Sciatic nerve (tissue), 2 donors: ENCODE data around the gene RECK. TPM values are rescaled to one million over a fixed set of nuclear protein-coding genes. Genes with fewer than 3 reads are reported as not detected.
"Not testable (repeated sequence)": the region's sequence is repeated elsewhere in the genome, so short reads cannot be mapped to it uniquely, and the experiment has no call there.

Experiments used
- ATAC-seq: fragments of 200-7000 bp; cut with Tn5 transposase; one replicate; pipeline ENCODE4 v1.9.1; 2020; ENCODE audit warnings: mild to moderate bottlenecking, moderate library complexity
- DNase-seq: peaks from one replicate; pipeline ENCODE4 v3.0.0-alpha.2; 2020; ENCODE audit warnings: low spot score
- intact Hi-C: fragments of 100-400 bp; cut with DNase I; formaldehyde crosslinking; loops from one replicate; pipeline ENCODE4 v1.14.2; 2022
- total RNA-seq: library from RNA; stranded (reverse); fragmentation: NEBNext Ultra II Directional; extraction: Animal tissue kit (Norgen Biotek cat#: 25700); gene quantifications from one replicate; pipeline ENCODE4 v1.2.1, GENCODE V29; 2021
- donor health status: DM: no; HTN: no; CAD: no.
- donor health status: DM: no; HTN: no; CAD: no.

RECK gene
- total RNA-seq, 1 donor from 2014 or later: 24.0 TPM

GRCh38 chr9:36147441-36148175 is 110.9 kb downstream of the RECK start:
- no peak for ATAC-seq
- intact Hi-C loops: no loop called here
- no peak for DNase-seq

- ATAC-seq: peak; percentile 95
- intact Hi-C loops: no loop called here
- peak; percentile 97 for DNase-seq
Observed at GRCh38 chr9:36148311-36149051, 111.8 kb downstream of the RECK start.

- ATAC-seq (peak; percentile 27), DNase-seq (no peak)
- intact Hi-C loops: no loop called here
Observed at GRCh38 chr9:36149197-36149596, 112.5 kb downstream of the RECK start.

DNA sequence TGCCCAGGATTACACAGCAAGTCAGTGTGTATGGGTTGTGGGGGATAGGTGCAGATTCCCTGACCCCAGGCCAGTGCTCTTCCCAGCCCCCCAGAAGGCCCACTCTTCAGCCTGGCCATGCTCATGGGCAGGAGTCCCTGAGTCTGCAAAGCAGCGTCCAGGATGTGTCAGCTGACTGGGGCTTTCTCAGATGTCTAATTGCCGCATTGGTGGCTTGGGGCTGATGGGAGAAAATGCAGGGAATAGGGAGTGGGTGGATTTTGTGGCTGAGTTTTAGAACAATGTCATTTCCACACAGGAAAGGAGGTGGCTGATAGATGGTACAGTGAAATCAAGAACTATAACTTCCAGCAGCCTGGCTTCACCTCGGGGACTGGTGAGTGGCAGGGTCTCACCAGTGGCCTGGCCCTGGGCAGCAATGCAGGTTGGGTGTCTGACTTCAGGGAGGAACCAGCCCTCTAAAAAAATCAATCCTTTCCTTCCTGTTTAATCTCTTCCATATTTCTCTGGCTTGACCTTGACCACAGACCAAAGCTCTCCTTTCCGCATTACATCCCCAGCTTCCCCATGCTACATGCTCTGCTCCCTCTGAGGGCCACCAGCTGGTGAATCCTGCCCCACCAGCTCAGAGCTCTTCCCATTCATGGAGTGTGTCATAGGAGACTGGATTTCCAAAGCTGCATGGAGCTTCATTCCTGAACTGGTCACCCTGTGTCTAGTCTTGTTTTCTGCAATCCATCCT is 114.0 kb downstream of the RECK start:
- DNase-seq: no peak
- intact Hi-C loops: no loop called here
- ATAC-seq: no peak

- DNase-seq (no peak), ATAC-seq (peak; percentile 29)
Observed at GRCh38 chr9:36151316-36152210, 114.8 kb downstream of the RECK start.

DNA sequence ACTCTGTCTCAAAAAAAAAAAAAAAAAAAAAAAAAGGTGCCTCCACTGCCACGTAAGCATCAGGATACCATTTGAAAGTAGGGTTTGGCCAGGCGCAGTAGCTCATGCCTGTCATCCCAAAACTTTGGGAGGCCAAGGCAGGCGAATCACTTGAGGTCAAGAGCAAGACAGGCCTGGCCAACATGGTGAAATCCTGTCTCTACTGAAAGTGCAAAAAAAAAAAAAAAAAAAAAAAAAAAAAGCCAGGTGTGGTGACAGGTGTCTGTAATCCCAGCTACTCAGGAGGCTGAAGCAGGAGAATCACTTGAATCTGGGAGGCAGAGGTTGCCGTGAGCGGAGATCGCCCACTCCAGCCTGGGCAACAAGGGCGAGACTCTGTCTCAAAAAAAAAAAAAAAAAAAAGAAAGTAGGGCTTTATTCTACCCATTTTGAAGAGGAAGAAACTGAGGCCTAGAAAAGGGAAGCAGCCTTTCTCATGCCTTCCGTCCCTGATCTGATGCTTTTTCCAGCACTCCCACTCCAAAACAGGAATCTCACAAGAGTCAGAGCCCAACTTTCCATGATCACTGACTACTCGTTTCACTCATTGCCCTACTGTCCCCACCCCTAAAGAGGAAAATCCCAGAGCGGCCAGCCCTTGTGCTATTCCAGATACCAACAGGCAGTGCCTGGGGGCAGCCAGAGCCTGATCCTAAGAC is 116.2 kb downstream of the RECK start:
- intact Hi-C loops: no loop called here
- ATAC-seq: no peak
- no peak for DNase-seq

More at GRCh38 chr9:36151316-36152210, 114.8 kb downstream of the RECK start:
- intact Hi-C loops: no loop called here

- ATAC-seq (no peak), DNase-seq (no peak)
- intact Hi-C loops: no loop called here
Observed at GRCh38 chr9:36153746-36154145, 117.0 kb downstream of the RECK start.

GRCh38 chr9:36154331-36154952 is 117.7 kb downstream of the RECK start:
- DNase-seq (no peak), ATAC-seq (peak; percentile 76)
- intact Hi-C loops: no loop called here

DNA sequence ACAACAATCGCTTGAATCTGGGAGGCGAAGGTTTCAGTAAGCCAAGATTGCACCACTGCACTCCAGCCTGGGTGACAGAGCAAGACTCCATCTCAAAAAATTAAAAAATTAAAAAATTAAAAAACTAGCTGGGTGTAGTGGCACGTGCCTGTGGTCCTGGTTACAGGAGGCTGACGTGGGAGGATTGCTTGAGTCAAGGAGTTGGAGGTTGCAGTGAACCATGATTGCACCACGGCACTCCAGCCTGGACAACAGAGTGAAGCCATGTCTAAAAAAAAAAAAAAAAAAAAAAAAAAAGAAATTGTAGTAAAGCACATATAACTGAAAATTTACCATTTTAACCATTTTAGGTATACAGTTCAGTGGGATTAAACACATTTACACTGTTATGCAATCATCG is 119.4 kb downstream of the RECK start:
- ATAC-seq (no peak), DNase-seq (no peak)
- intact Hi-C loops: no loop called here

DNA sequence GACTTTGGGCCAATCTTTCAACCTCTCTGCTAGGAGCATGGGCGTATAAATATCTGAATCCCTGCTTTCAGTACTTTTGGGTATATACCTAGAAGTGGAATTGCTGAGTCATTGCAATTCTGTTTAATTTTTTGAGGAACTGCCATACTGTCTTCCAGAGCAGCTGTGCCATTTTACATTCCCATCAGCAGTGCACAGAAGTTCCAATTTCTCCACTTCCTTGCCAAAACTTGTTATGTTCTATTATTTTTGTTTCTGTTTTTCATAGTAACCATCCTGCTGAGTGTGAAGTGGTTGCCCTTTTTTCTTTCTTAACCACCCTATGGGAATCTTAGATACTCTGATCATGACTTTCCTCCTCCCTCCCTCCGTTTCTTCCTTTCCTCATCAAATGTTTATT is 121.4 kb downstream of the RECK start:
- DNase-seq (no peak), ATAC-seq (no peak)
- intact Hi-C loops: no loop called here

GRCh38 chr9:36158917-36159316 is 122.2 kb downstream of the RECK start:
- intact Hi-C loops: no loop called here
- no peak for ATAC-seq
- DNase-seq: no peak

DNA sequence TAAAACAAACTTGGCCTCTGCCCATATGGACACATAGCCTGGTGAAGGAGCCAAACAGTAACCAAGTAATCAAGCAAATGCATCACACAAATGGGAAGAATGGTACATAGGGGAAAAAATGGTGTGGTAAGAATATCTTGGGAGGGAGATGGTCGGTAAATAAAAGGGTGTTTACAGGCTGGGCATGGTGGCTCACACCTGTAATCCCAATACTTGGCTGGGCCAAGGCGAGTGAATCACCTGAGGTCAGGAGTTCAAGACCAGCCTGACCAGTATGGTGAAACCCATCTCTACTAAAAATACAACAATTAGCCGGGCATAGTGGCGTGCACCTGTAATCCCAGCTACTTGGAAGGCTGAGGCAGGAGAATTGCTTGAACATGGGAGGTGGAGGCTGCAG is 122.8 kb downstream of the RECK start:
- ATAC-seq, intact Hi-C loops, DNase-seq: not testable (repeated sequence)

DNA sequence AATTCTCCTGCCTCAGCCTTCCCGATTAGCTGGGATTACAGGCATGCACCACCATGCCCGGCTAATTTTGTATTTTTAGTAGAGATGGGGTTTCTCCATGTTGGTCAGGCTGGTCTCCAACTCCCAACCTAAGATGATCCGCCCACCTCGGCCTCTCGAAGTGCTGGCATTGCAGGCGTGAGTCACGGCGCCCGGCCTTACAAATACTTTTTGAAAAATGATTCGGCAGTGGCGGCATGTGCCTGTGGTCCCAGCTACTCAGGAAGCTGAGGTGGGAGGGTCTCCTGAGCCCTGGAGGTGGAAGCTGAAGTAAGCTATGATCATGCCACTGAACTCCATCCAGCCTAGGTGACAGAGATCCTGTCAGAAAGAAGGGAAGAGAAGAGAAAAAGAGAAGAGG is 123.4 kb downstream of the RECK start:
- DNase-seq, intact Hi-C loops, ATAC-seq: not testable (repeated sequence)

DNA sequence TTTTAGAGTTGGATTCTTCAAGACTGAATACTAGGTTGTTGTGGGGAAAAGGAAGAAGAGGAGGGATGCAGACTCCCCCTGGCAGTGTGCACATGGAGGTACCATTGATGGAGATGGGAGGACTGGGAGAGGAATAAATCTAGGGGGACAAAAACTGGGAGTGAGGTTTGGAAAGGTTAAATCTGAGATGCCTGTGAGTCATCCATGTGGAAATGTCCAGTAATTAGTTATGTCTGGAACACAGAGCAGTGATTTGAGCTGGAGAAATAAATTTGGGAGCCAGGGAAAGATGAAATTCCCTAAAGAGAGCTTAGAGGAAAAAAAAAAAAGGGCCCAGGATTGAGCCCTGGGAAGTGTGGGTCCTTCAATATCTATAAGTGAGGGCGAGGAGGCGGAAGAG is 124.5 kb downstream of the RECK start:
- DNase-seq (no peak), ATAC-seq (peak; percentile 21)
- intact Hi-C loops: no loop called here

- ATAC-seq (no peak), DNase-seq (no peak)
- intact Hi-C loops: no loop called here
Observed at GRCh38 chr9:36162211-36162738, 125.6 kb downstream of the RECK start.

GRCh38 chr9:36163049-36163785 is 126.5 kb downstream of the RECK start:
- DNase-seq (peak; percentile 79), ATAC-seq (peak; percentile 82)
- intact Hi-C loops: no loop called here

- DNase-seq (no peak), ATAC-seq (no peak)
- intact Hi-C loops: no loop called here
Observed at GRCh38 chr9:36163786-36164170, 127.1 kb downstream of the RECK start.
